GM19025 (cell line): ENCODE results near the gene CDCA7L.
A peak's percentile ranks its signal among the peaks of the same experiment; 100 is the strongest.
"Not testable (repeated sequence)": the region's sequence is repeated elsewhere in the genome, so short reads cannot be mapped to it uniquely, and the experiment has no call there.

ENCODE experiments used
- ATAC-seq: cut with Tn5 transposase; IDR thresholded peaks from one replicate; pipeline ENCODE4 v1.9.1; 2021; ENCODE audit warnings: mild to moderate bottlenecking, low read depth, moderate library complexity; ENCODE audit not compliant: unreplicated experiment

The CDCA7L gene

DNA sequence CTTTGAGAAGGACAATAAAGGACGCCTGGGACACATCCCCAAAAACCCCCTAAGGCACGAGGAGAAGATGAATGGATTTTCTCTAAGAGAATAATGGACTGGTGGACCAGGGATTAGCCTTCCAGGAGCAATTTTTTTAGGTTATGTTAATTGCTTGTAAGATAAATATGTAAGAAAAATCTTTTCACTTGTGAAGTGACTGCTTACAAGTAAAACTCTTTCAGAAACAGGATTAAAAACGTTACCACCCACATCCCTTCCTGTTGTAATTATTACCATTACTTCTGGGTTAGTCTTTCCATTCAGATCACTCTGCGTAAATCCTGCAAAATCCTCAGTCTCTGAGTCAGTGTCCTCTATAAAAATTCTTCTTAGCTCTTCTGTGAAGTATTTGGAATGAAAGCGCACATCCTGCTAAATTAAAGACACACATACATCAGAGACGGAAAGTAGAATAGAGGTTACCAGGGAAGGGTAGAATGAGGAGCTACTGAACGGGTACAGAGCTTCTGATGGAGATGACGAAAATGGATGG, 34.3 kb downstream of the CDCA7L start:
- ATAC-seq = no peak

DNA sequence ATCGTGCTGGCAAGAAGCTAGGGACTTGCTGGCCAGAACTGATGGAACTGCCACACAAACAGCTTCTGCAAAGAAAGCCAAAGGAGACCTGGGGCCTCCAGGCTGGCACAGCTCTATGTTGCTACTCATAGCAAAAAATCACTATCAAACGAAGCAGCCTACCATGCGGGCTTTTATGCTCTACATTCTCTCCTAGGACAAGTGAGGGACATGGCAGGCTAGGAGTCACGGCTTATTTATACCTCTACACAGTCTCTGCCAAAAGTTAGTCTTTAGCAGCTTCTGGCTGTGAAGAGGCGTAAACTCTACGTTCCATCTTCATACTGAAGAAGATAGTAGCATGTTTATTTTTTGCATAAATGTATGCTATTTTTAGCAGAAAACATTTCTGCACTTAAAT, 35.4 kb downstream of the CDCA7L start:
- ATAC-seq = no peak

DNA sequence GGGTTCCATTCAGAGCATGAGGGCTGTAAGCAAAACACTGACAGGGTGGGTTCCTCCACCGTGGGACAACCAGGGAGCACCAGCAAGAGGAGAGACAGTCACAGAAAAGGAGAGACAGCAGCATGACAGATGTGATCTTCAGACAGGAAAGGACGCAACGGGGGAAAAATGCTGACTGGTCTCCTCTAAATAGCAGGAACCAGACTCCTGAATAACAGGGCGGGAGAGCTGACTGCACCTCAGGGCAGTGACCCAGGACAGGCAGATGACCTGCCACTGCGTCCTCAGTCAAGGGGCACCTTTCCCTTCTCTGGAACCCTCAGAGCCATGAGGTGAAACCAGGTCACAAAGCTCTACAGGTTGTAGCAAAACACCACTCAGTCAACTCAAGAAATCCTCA, 37.0 kb downstream of the CDCA7L start:
- no peak for ATAC-seq

DNA sequence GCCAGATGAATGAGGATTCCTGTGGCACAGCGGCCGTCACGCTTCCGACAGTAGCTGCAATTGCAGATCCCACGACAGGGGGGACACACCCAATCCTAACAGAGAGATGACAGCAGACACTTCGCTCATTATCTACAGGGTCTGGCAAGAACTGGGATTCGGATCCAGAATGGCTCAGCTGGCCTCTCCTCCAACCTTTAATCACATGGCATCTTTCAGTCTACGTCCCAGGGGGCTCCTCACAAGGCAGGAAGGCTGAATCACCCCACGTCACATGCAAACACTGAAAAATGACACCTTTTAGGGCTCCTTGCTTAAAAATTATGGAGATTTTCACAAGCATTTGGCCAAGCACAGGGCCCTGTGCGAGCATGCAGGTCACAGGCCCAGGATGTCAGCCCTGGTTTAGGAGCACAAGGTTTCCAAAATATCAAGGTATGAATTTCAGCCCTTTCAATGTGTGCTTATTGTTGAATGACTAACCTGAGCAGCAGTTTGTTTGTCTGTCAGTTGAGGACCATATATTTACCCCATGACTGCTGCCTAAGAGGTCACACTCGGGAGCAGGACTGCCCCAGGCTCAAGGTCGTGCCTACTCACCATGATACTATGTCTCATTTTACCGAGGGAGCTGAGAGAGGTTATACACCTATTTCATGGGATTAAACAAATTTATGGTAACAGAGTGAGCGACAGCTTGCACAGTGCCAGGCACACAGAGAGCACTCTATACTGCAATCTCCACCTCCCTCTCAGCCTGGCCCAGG, 42.5 kb downstream of the CDCA7L start:
- ATAC-seq = no peak

DNA sequence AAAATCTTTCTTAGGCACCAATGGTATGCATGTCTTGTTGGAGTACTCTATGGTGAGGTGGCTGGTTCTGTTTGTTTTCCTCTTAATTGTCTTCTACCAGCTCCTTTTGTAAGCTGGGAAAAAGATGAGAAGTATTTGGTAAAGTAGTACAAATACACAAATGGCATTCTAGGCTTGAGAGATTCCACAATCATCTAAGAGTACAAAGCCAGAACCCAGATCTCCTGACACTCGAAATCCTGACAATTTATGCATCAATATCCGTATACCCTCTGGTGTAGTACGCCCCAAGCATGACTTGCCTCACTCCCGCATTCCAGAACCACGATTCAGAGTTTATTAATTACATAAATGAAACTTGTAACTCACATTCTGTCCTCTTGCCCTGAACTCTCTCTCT, 43.5 kb downstream of the CDCA7L start:
- no peak for ATAC-seq

DNA sequence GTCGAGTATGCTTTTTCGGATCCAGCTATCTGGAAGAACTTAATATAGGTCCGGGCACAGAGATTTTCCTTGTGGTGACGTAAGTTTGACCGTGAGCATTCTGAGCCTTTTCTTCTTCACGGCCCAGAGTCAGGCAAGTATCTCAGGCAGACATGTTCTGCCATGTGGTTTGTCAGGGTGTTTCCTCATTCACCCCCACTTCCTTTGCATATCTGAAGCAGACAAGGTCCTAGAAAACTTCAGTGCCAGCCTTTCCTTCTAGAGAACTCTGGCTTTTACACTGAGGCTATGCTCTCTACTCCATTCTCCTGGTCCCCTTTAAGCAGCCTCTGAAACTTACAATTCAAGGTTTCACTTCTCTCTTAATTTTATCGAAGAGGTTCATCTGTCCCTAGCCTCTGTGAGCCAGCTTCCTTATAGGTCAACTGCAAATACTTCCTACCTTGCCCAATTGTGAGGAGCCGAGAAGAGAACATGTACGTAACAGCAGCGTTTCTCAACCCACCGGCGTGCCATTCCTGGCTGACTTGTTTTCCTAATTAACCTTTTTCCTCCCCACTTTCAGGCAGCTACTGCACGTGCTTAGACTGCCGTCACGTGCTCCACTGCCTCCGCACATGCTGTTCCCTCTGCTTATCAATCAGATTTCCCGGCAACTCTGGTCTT, 47.3 kb downstream of the CDCA7L start:
- peak; percentile 91 for ATAC-seq

DNA sequence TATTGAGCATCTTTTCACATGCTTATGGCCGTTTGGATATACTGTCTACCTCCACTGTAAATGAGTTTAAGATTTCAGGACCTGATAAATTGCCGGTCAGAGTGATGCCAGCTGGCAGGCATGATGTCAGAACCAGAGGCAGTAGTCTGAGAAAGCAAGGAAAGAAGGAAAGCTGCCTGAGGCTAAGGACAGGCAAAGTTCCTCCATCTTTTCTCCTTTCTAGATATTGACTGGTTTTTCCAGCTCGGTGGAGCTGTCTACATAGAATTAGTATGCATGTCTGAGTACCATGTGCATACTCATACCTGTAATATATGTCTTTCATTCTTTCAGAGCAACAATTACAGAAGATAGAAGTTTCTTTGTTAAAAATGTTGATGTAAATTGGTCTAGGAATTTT, 52.3 kb downstream of the CDCA7L start:
- no peak for ATAC-seq

DNA sequence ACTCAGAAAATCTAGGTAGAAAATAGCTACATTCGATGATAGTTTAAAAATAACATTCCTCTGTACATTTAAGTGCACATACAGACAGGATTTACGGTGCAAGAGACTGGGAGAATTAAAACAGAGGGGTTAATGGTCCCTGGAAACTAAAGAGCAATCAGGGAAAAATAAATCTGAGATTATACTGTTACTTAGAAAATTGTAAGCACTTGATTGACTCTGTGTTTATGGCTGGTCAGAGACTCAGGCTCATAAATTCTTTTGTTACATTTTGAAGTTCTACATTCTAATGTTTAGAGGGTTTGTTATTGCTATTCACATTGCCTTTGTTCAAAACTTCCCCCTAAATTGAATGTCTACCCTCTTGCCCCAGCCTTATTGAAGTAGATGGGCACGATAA, 54.4 kb downstream of the CDCA7L start:
- ATAC-seq = no peak

DNA sequence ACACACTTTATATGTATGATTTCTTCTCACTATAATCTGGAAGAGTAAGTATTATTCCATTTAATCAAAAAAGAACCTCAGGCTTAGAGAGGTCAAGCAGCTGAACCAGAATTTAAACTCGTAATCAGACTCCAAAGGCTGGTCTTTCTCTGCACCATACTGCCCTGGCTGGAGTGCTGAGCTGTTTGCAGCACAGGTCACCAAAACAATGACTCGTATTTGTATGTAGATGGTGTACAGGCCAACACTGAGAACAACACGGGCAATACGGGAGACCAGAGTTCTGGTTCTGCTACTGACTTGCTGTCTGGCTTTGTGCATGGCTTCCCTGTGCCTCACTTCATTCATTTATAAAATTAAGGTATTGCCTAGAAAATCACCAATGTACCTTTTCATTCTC, 57.9 kb downstream of the CDCA7L start:
- ATAC-seq = no peak

DNA sequence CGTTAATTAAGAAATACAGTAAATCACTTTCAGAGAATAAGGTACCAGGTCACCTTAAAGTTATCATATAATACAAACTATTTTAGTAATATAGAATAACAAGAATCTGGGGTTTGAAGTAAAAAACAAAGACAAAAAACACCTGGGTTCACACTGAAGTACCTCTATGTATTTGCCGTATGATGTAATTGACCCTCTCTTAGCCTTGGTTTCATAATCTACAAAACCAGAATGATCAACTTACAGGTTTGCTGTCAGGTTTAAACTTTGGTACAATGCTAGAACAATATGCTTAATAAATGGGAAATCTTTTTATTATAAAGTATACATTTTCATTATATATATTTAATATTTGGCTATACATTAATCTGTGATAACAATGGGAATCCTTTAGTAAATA, 58.3 kb downstream of the CDCA7L start:
- ATAC-seq = no peak

DNA sequence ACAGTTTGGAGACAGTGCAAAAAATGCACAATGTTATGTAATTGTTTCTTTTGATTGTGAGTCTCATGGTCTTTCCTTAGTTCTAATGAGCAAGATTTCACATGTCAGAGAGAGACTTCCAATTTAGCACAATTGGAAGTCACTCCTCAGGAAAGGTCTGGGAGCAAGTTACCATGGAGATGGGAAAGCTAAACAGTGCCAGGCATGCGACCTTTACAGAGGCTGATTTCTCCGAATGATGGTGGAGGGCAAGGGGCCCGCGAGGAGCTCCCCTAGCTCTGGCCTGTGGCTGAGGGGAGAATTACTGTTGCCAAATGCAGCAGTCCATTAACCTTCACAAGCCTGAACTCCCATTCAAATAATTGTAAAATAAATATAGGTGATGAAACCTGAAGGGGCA, 59.3 kb downstream of the CDCA7L start:
- no peak for ATAC-seq

DNA sequence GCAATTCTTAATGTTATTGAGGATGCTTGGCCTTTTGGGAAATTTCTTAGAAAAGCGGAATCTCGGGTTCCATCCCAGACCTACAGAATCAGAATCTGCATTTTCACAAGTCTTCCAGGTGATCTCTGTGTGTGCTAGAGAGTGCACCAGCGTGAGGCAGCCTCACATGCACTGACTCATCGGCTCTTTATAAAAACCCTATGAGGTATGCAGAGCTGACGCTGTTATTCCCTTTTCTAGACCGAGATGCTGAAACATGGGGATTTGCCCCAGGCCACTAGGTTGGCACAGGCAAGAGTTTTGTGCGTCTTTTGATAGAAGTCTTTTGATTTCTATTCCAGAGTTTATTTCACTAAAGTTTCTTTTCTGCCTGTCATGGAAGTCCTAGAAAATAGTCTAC, 61.2 kb downstream of the CDCA7L start:
- no peak for ATAC-seq

DNA sequence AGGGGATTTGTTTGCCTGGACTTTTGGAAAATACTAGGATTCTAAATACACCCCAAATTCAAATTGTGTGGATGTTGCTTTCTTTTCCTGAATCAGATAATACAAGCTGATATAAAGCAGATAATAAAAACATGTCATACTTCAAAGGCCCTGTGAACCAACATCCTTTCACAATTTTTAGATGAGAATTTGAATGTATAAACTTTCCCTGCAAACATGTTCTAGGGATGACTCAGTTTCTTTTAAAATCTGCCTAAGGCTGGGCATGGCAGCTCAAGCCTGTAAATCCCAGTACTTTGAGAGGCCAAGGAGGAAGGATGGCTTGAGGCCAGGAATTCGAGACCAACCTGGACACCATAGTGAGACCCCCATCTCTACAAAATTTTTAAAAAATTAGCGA, 62.2 kb downstream of the CDCA7L start:
- ATAC-seq = not testable (repeated sequence)

DNA sequence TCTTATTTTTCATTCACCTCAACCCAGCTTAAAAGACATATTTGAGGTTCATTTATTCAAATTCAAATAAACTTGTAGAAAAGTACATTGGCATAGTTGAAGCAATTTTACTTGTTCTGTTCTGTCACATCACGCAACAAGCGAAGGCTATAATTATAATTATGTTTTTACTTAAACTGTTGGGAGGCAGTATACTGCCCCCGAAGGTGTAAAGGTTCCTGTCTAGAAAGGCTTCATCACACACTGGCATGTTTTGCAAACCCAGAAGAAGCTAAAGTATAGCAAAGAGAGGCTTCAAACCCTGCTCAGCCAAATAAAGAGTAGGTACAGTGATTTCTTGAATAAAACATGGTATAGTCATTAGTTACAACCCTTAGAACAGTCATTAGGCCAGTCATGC, 62.6 kb downstream of the CDCA7L start:
- ATAC-seq = no peak

DNA sequence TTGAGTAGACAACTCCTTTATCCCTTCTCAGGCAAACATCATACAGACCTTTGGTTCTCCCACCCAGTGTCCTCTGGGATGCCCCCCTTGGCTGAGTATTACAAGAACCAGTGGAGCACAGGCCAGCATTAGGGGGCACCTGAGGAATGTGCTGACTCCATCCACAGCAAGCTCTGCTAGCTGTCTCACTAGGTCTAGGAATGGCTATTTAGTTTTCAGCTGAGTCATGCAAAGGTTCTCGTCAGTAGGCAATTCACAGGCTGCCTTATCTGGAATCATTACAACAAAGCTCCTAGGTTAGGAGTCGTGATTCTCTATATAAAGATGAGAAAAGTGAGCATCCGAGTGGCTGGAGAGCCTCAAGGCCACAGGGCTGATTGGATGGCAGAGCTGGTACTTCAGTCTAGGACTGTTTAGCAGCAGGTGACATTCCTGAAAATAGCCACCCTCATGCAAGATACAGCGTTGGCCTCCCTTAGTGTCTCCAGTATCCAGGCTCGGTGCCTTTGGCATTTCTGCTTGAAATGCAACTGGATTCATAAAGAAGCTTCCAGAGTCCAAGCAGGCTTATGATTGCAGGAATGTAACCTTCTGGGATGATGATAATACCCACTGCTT, 75.8 kb downstream of the CDCA7L start:
- no peak for ATAC-seq

DNA sequence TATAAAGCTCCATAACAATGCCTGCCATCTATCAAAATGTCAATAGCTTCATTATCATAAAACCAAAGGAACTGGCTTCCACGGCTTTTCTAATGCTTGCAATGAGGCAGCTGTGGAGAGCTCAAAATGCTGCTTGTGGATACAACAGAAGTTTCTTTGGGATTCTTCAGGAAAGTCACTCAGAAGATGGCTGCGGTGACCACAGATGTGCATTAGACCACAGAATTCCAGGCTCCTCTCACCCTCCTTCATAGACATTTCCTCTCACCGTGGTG, 77.2 kb downstream of the CDCA7L start:
- ATAC-seq = no peak

DNA sequence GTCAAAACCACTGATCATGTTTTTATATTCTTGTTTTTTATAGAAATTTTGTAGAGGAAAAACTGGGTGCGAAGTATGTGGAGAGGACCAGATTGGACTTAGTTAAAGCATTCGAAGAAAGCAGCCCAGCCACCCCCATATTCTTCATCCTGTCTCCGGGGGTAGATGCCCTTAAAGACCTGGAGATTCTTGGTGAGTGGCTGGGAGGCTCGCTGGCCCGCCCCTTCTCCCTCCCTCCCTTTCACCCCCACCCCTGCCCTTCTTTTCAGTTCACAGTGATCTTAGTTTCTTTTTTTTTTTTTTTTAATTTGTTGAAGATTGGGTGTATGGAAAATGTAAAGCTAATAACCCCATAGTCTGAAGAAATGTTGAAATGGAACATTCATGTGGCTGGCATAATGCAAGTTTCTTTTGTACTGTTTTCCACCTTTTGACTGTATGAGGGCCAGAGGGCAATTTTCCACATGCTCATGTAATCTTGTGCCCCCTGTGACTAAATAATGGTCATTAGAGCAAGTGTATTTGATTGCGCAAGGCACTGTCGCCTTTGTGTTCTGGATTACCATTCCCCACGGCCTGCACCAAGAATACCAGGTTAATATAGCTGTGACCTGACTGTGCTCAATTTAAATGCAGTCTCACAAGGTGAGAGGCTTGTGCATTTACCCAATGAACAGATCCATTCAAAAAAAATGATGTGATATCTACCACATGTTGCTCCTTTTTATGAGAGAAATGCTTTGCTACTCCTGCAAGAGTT, 77.7 kb downstream of the CDCA7L start:
- ATAC-seq = no peak

DNA sequence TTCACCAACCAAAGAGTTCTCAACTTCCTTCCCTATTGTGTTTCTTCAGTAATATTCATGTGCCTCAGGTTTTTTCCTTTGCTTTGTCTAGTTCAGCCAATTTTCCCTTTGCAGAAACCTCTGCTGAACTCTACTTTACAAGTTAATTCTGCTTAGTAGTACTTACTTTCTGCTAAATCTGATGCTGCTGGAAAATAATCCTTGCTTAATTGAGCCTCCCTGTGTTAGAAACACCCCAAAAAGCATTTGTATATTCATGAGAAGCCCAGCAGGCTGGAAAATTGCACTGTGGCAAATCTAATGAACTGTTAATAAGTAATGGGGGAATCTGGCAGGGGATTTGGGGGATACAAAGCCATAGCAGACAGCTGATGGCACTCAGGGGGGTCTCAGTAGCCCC, 78.5 kb downstream of the CDCA7L start:
- no peak for ATAC-seq

DNA sequence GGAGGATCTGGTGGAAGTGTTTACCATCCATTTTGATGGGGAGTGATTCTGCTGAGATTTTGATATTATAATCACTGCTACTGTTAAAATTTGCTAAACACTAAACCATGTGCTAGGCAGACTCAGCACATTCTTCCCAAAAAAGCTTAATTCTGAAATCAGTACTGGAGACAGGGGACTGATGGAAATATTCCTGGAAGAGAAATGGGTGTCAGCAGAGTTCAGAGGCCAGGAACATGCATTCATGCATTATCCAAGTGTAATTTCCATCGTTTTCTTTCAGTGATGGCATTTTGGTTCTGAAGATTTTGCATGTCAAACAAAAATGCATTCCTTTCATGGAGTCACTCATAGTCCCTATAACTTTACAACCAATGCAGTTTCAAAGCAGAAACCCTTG, 79.0 kb downstream of the CDCA7L start:
- ATAC-seq = no peak

DNA sequence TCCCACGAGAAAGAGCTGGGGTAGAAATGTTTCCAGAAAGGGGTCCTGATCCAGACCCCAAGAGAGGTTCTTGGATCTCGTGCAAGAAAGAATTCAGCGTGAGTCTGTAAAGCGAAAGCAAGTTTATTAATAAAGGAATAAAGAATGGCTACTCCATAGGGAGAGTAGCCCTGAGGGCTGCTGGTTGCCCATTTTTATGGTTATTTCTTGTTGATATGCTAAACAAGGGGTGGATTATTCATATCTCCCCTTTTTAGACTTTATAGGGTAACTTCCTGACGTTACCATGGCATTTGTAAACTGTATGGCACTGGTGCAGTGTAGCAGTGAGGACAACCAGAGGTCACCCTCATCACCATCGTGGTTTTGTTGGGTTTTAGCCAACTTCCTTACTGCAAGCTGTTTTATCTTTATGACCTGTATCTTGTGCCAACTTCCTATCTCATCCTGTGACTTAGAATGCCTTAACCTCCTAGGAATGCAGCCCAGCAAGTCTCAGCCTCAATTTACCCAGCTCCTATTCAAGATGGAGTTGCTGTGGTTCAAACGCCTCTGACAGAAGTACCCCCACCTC, 80.0 kb downstream of the CDCA7L start:
- not testable (repeated sequence) for ATAC-seq

DNA sequence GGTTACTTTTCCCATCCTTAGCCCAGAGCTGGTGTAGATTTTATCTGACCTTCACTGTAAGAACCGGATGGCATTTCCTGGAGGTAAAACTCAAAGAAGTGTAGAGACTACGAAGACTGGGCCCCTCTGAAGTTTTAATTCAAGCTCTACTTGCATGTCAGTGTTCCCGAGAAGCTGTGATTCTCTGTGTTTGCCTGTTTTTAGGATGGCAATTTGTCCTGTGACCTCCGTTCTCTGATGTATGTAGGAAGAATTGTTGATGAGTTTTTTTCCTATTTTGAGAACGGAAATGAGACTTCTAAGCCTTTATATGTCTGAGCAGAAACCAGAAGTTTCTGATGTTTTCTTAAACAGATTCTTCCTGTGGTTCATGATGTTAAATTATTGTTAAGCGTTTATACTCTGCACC, 94.1 kb downstream of the CDCA7L start:
- ATAC-seq = no peak
